Measurements from ENCODE around the gene CHRM4. TPM values are rescaled to one million over a fixed set of nuclear protein-coding genes. Genes with fewer than 3 reads are reported as not detected.

Gene CHRM4
- total RNA-seq, 4 donors from 2014 or later: 0.22 TPM; not detected in 3

GRCh38 chr11:46389450-46390330, 1.9 kb downstream of the CHRM4 start:
- intact Hi-C loops (cut with DNase I): loop anchor here (5.0 to 10.0 kb wide), 2 partner anchors 138 to 225 kb away; partner anchors contain the start of genes ATG13 and HARBI1
- Histone ChIP-seq H3K36me3 (no peaks in the 10 kb centered on the region), H3K4me1 (peaks cover 19 to 39% of the 10 kb centered on the region in 2 donors), H3K4me3 (replicated peaks in 1 of 3) (no peak overlapping the region), H3K27me3 (peaks cover 14% of the 10 kb centered on the region), H3K9me3 (no peaks in the 10 kb centered on the region), H3K27ac (no peak overlapping the region)
- TF ChIP-seq POLR2A (IDR thresholded peaks at IDR 0.05) (no peak), CTCF (IDR thresholded peaks at IDR 0.05) (peak; percentile 47 to 88 (median 76))
- WGBS, 2 donors: 3% methylated on average over 39 of the region's 80 CpGs; no CpG with 5 or more reads in 1 of the 2 donors
- DNase-seq: peak; percentile 64 to 65

GRCh38 chr11:46388619-46389449, 2.7 kb downstream of the CHRM4 start:
- intact Hi-C loops (cut with DNase I): no loop called here
- TF ChIP-seq POLR2A (IDR thresholded peaks at IDR 0.05) (no peak), CTCF (IDR thresholded peaks at IDR 0.05) (no peak)
- Histone ChIP-seq H3K9me3 (no peaks in the 10 kb centered on the region), H3K27ac (no peak overlapping the region), H3K27me3 (peaks cover 14% of the 10 kb centered on the region), H3K4me3 (replicated peaks in 1 of 3) (no peak overlapping the region), H3K4me1 (peaks cover 19 to 39% of the 10 kb centered on the region in 2 donors), H3K36me3 (no peaks in the 10 kb centered on the region)
- WGBS, 2 donors: 6 to 8% methylated on average over 13 to 21 of the region's 21 CpGs
- DNase-seq: no peak

- Histone ChIP-seq H3K27ac (no peak overlapping the region), H3K36me3 (no peaks in the 10 kb centered on the region), H3K4me1 (peaks cover 19 to 39% of the 10 kb centered on the region in 2 donors), H3K4me3 (replicated peaks in 1 of 3) (no peak overlapping the region), H3K9me3 (no peaks in the 10 kb centered on the region), H3K27me3 (peaks cover 14% of the 10 kb centered on the region)
- 15 to 20% methylated on average over 23 to 24 of the region's 24 CpGs for WGBS, 2 donors
- TF ChIP-seq CTCF (IDR thresholded peaks at IDR 0.05): no peak
- TF ChIP-seq POLR2A (IDR thresholded peaks at IDR 0.05): no peak
- DNase-seq: no peak
- intact Hi-C loops (cut with DNase I): no loop called here
Observed at GRCh38 chr11:46387919-46388618, 3.5 kb downstream of the CHRM4 start.

GRCh38 chr11:46387456-46387855, 4.1 kb downstream of the CHRM4 start:
- Histone ChIP-seq H3K9me3 (no peaks in the 10 kb centered on the region), H3K4me1 (peaks cover 15 to 40% of the 10 kb centered on the region in 2 donors), H3K27ac (no peak overlapping the region), H3K36me3 (no peaks in the 10 kb centered on the region), H3K27me3 (peaks cover 14% of the 10 kb centered on the region), H3K4me3 (replicated peaks in 1 of 3) (no peak overlapping the region)
- WGBS, 2 donors: 57 to 64% methylated on average over 5 of the region's 5 CpGs
- no peak for DNase-seq
- intact Hi-C loops (cut with DNase I): no loop called here
- no peak for TF ChIP-seq CTCF (IDR thresholded peaks at IDR 0.05)
- TF ChIP-seq POLR2A (IDR thresholded peaks at IDR 0.05): no peak
